ENCODE results near the gene ARHGEF7. TPM values are rescaled to one million over a fixed set of nuclear protein-coding genes. Genes with fewer than 3 reads are reported as not detected.
A peak's percentile ranks its signal among the peaks of the same experiment; 100 is the strongest.

ARHGEF7 gene
- total RNA-seq, 1 donor from 2014 or later = 307 TPM

DNA sequence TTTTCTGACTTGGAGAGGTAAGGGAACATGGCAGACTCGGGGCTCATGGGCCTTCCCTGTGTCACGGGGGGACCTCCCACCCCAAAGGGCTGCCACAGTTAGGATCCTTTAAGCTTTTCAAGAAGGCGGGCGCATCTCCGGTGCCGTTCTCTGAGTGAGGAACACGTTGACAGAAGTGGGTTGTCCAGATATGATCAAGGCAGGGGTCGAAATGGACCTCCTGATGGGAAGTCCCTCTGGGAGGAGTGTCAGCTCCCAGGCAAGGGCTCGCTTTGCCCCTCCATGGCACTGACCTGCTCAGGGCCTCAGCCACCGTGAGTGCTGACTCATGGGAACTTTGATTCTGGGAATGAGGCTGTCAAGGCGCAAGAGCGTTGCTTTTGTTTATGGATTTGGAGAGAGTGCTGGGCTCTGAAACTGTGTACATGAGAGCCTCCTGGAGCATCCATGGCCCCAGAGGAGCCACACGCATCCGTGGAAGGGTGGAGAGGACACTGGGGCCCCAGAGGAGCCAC is 198.9 kb downstream of the ARHGEF7 start:
- DNase-seq = no peak

DNA sequence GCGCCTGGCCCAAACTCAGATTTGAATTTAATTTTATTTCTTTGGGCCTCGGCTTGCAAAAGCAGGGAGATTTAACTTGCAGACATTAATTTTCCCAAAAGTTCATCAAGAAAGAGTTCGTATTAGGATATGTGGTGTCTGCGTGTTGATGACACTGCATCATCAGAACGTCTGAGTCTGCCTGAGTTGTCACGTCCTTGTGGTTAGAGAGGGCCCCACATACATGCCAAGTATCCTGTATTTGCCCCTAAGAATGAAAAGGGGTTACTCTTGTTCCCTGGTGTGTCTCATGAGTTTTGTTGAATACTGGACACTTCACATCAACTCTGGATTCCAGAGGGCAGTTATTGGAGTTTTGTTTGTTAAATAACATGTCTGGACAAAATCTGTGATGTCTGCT is 199.7 kb downstream of the ARHGEF7 start:
- no peak for DNase-seq

DNA sequence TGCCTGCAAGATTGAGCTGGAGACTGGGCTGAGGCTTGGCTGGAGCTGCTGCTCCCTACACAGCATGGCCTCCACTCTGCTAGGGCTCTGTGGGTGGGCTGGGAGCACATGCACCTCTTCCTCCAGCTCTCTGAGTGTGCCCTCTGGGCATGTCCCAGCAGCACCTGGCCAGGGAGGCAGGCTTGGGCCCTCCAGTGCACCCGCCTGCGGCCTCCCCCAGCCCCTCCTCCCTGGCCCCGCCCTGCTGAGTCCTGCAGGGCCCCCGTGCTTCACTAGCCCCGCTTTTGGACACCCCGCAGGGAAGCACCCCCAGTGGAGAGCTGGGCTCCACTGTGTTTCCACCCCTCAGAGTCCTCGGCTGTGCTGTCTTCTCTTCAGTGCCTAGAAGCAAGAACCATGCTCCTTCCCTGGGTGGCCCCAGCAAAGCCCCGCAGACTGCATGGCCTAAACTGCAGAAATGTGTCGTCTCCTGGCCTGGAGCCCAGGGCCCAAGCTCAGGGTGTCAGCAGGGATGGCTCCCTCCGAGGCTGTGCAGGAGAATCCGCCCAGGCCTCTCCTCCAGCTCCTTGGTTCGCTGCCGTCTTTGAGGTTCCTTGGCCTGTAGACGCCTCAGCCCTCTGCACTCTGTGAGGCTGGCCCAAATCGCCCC is 200.4 kb downstream of the ARHGEF7 start:
- DNase-seq = no peak

DNA sequence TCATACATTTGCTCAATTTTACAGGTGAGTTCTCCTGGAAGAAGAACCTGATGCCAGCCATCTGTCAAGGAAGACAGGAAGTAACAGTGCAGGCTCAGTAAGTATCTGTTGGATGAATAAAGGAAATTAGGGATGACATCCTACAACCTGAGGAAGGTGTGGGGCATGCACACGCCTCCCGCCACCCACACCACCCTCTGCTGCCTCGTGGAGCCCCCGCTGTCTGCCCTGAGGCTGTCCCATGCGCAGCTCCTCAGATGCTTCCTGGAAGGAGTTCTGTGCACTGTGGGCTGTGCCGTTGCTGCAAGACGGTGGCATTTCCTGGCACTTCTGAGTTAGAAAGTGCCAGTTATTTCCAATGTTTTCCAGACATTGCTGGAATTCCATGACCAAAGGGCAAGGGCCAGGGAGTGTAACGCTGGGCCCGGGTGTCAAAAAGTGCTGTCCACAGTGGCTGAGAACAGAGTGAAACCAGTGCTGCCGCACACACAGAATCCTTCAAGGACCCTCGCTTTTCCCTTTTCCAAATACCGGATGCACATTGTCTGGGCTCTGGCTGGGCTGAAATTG is 201.1 kb downstream of the ARHGEF7 start:
- DNase-seq = peak; percentile 26

DNA sequence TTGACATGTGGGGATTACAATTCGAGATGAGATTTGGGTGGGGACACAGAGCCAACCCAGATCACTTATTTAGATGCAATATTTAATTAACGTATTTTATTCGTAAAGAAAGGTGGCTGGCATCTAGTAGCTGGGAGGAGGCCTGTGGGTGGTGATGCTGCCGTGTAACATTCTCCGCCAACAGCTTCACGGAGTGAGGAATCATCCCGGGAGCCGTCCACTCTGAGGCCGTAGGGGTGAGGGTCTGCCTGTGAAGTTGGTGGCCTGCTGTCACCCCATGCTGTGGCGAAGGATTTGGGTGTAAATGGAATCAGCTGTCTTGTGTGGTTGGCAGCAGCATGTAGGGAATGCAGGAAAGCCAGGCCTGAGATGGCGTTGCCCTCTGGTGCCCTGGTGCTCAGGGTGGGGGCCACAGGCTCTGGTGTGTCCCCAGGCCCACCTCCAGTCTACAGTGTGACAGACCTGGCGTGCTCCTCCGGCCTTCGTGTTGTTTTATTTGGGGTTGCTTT is 202.0 kb downstream of the ARHGEF7 start:
- no peak for DNase-seq

DNA sequence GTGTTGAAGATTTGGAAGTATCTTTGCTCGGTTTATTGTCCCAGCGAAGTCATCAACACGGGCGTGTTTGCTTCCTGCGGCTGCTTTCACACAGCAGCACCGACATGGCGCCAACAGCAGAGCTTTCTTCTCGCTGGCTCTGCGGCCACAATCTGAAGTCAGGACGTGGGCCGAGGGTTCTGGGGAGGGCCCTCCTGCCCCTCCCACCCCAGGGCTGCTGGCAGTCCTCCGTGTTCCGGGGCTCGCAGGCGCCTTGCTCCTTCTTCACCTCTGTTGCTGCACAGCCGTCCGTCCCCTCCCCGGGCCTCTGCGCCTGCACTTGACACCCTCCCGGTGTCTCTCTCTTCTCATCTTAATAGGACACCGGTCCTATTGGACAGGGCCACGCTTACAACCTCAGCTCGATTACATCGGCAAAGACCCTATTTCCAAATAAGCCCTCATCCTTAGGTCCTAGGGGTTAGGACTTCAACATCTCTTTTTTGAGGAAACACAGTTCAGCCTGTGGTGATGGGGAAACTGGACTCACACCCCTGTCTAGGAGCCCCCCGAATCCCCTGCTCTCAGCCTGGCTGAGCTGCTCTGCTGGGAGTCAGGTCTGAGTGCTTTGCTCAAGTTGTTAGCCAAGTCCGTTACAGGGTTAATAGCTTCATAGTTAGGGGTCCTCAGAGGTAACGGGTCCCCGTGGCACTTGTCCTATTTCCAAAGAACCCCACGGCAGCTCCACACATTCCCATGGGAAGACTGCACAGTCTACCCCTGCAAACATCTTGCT is 202.6 kb downstream of the ARHGEF7 start:
- DNase-seq = no peak

DNA sequence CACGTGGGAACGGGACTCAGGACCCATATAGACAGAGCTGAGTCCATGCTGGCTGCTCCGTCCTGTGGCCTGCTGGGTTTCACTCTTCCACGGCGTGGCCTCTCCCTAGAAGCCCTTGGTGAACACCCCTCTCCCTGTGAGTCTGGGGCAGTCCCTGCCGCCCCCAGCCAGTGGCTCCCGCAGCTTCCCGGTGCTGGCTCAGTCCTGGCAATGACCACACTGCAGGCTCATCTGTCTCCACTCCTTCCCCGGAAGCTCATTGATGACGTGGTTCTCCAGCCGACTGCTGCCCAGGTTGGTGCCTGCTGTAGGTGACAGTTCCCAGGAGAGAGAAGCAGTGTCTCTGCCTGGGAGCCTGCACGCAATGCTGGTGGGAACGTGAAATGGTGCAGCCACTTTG is 203.3 kb downstream of the ARHGEF7 start:
- DNase-seq = no peak

DNA sequence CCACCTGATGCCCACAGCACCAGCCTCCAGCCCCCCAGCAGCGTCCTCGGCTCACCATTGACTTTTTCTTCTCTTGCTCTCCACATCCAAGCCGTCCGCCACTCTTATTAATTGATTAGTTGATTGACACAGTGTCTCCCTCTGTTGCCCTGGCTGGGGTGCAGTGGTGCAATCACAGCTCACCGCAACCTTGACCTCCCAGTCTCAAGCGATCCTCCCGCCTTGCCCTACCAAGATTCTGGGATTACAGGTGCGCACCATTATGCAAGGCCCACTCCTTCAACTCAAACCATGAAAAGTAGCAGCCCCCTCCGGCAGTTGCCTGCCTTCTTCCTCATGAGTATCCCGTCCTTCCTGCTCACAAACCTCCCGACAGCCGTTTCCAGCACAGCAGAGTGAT is 204.4 kb downstream of the ARHGEF7 start:
- DNase-seq = no peak

DNA sequence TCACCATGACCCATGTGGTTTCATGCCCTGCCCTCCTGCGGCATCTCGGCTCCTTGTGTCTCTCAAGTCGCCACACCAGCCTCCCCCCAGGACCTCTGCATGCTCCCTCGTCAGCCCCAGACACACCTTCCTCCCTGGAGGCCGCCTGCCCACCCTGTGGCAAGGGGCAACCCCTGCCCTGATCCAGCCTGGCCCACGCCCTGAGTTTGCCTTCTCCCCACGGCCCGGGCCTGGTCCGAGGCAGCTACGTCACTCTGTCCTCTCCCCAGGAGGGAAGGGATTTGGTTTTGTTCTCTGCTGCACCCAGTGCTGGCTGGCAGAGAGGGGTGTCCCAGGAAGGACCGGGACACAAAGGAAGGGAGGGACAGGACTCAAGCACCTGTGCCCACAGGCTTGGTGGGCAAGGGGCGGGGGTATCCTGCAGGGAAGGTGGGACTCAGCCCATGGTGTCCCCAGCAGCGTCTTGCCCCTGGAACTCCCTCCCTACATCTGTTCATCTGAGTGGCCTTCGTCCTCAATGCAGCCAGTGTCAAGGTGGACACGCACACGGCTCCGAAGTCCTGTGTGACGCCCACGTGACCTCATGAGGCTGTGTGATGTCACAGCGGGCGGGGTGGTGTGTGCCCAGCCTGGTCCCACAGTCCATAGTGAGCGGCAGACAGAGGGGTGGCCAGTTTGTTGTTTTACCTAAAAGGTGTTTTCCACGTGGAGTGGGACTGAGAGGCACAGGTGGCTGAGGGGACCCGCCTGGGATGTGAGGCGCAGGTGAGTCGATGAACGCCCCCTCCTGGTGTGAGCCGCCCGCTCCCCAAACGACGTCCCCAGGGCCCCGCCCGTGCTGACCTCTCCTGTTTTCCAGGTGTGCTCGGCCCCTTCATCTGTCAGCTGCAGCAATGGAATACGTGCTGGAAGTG is 205.1 kb downstream of the ARHGEF7 start, which contains the start of gene TEX29:
TEX29 (plus strand) TSS at position 645 of the 914 bp plus-strand sequence; CDS start at position 894, 249 bp downstream.
- no peak for DNase-seq

DNA sequence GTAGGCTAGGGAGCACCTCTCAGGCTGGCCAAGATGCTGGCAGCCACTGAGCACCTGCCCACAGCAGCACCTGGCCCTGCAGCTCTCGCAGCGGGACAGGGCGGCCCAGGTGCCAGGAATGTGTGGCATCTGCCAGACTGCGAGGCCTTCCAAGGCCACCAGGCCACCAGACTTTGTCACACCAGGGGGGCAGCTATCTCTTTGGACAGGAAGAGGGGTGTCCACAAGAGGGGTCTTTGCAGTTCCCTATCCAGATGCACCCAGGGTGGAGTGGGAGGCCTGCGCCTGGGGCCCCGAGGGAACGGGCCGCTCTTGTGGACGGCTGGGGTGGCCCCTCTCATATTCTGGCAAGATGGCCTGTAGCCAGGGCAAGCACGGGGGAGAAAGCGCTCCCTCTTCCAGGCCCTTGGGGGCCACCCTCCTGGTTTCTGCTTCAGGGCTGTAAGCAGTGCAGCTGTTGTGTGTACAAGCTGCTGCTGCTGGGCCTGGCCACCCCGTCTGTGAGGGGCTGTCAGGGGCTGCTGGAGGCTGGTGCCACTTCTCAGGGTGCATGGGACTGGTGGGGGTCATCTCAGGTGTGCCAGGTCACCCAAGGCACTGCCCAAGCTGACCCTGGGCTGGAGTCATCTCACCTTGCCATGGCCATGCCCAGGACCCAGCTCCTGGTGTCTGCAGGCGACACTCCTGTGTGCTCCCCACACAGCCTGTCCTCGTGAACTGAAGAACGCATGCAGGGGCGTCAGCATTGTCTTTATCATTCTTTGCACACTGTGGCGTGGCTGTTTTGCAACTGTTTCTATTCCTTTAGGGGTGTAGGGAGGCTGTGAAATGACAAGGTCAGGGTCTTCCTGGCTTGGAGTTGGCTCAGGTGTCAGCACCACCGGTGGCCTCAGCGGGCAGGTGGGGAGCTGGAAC is 207.1 kb downstream of the ARHGEF7 start:
- DNase-seq = no peak

DNA sequence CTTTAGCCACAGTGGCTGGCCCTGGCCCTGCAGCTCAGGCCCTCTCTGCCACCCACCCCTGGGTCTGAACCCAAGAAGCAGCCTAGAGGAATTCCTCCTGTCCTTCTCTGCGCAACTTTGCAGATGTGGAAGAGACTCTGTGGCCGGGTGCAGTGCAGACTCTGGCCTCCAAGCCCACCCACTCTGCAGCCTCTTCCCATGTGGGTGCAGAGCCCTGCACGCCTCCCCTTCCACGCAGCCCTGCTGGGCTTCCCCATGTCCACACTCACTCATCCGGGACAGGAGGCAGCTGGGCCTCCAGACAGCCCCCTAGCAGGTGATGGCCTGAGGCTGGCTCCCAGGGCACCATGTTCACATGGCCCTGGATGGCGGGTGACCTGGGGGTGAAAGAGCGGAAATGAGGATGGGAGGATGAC is 207.8 kb downstream of the ARHGEF7 start:
- DNase-seq = no peak

DNA sequence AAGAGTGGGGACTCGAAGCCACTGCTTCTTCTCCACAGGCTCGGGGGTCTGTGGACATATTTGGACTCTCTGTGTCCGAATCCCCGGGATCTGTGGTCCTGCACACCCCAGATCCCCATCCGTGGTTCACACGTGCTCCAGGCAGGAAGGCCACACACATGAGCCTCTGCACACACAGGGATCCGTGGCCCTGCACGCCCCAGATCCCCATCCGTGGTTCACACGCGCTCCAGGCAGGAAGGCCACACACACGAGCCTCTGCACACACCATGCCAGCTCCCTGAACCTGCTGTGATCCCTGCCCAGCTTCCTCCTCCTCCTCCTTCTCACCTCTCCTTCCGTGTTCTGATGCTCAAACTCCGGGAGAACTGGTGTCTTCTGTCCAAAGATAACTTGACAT is 208.4 kb downstream of the ARHGEF7 start:
- DNase-seq = no peak

DNA sequence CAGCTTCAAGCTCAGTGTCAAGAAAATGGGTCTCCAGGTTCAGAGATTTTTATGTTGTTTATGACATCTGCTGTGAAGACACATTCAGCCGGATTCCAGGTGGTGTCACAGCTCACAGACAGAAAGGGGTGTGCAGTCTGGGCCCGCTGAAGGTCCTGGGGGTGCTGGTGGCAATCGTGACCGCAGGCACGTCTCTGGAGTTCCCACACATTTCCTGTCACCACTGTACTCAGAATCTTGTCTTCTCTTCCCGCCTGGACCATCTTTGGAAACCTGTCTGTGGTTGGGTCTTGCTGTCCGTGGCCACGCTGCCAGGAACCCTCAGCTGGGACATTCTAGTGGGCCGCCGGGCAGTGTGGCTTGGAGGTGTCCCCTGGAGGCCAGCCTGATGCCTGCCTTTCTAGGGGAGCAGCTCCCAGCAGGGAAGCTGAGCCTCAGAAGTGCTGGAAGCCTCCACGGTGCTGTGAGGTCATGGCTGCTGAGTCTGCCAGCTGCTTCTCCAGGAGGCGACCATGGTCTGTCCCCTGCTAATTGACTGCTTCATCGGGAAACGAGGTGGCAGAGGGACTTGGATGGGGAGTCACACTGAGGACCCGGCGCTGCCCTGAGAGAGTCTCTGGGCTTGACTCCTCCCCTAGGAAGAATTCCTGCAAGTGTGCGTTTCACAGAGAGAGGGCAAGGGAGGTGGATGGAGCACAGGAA is 209.0 kb downstream of the ARHGEF7 start:
- DNase-seq = no peak

DNA sequence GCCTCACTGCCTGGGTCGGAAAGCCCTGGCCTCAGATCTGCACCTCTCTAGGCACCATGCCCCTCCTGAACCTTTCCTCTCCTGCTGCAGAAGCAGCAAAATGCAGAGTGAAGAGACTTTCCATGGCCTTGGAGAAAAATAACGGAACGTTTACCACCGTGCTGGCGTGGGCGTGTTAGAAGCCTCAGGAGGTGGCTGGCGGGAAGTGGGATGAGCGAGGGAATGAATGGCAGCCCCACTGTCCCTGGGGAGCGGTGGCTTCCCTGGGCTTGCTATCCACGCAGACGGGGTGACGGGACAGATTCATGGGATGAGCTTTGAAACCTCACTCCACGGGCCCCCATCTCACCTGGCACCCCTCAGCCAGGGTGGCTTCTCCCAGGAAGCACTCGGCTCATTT is 209.6 kb downstream of the ARHGEF7 start:
- DNase-seq = no peak

DNA sequence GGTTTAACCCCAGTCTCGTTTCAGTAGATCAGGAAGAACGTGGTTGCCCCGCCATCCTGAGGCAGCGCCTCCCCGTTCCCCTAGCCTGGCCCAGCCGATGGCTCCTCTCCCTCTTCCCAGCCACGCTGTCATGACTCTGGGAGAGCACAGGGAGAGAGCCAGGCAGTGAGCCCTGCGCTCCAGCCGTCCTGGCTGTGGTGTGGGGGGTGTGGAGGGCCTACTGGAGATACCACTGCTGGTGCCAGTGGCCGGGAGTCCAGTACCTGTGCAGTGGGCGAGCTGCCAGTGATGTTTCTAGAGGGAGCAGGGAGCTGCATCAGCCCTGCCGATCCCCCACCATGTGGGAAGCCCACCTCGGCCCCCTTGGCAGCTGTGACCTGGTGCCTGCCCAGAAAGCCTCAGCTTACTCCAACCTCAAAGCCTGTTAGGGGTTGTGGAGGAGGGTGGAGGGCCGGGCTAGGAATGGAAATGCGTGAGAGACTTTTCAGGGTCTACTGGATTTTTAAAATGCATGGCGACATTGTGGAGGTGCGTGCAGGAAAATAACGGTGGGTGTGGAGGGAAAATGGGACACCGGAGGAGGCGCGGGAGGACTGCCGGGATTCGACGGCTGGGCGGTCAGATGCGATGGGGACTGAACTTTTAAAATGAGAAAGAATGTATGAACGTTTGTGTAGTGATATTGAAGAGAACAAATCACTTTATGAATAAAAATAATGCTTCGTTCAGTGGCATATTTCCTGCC is 210.2 kb downstream of the ARHGEF7 start:
- no peak for DNase-seq

DNA sequence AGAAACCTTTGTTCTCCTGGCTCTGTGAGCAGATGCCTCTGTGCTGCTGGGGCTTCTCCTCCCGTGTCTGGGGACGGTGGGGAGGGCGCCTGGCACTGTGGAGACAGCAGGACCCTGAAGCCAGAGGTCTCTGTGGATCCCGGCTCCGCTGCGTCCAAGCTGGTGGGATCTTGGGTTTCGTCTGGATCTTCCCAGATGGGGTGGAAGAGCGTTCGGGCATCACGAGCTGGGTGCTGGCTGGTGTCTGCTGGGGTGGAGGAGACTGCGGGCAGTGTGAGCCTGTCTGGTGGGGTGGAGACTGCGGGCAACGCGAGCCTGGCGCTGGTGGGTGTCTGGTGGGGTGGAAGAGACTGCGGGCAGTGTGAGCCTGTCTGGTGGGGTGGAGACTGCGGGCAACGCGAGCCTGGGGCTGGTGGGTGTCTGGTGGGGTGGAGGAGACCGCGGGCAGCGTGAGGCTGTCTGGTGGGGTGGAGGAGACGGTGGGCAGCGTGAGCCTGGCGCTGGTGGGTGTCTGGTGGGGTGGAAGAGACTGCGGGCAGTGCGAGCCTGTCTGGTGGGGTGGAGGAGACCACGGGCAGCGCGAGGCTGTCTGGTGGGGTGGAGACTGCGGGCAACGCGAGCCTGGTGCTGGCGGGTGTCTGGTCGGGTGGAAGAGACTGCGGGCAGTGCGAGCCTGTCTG is 211.0 kb downstream of the ARHGEF7 start:
- DNase-seq = no peak

DNA sequence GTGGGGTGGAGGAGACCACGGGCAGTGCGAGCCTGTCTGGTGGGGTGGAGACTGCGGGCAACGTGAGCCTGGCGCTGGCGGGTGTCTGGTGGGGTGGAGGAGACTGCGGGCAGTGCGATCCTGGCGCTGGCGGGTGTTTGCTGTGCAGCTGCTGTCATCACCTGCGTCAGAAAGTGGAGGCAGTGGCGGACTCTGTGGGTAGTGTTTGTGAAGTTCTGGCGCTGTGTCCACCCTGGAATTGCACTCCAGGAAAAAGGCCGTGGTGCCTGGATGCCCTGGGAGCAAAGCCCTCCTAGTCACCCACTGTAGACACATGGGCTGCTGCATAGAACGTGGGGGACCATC is 211.5 kb downstream of the ARHGEF7 start:
- no peak for DNase-seq

DNA sequence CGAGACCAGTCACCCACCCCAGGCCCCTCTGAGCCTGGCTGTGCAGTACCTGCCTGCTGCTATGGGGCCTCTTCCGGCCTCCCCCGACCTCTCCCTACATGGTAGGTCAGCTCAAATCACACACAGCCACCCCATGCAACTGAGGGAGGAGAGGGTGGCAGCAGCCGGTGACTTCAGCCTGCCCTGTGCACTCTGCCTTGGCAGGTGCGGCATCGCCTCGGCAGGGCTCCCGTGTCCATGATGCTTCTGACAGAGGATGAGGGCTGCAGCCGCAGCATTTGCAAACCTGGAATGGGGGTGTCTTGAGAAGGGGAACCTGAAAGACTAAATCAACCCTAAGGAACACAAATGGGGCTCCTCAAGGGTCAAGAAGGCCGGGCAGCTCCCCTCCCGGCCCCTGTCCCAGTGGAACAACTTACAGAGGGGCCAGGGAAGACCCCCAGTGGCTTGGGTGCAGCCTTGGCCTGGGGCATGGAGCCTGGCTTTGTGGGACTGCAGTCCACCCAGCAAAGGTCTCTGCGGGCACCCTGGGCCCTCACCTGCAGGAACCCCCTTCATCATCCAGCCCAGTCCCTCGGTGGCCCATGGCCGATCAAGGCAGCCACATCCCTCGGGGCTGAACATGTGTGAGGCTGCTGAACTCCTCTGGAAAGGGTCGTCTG is 212.0 kb downstream of the ARHGEF7 start:
- DNase-seq = no peak
